ENCODE data around the gene ZNF577.

ZNF577 gene

GRCh38 chr19:51821921-51822320 lies 65.8 kb downstream of the ZNF577 start:
- no peak for DNase-seq (ENCODE audit: low read depth)
- H3K4me3 ChIP-seq (ENCODE audit: low read depth, low read length) = no peak overlapping the region
- no peak for TF ChIP-seq CTCF (IDR thresholded peaks at IDR 0.05; ENCODE audit: control insufficient read depth, extremely low read depth, insufficient read depth)

- TF ChIP-seq CTCF (IDR thresholded peaks at IDR 0.05; ENCODE audit: control insufficient read depth, extremely low read depth, insufficient read depth) = no peak
- DNase-seq (ENCODE audit: low read depth) = no peak
These were observed 66.3 kb downstream of the ZNF577 start for GRCh38 chr19:51821456-51821855.

More at GRCh38 chr19:51821456-51821855, 66.3 kb downstream of the ZNF577 start:
- H3K4me3 ChIP-seq (ENCODE audit: low read depth, low read length) = no peak overlapping the region
